Common myeloid progenitor, CD34-positive (primary cell): Measurements from ENCODE around the gene M1AP.

Source experiments
- CTCF ChIA-PET: fragments of 350-600 bp; sonication (Branson Sonifier 250); formaldehyde crosslinking; loops from one replicate; lab custom pipeline; 2021; ENCODE audit warnings: antibody characterized with exemption; lab: Charles Lee
- POLR2A ChIA-PET: fragments of 350-600 bp; sonication (Branson Sonifier 250); formaldehyde crosslinking; loops from one replicate; lab custom pipeline; 2021; ENCODE audit warnings: antibody characterized with exemption; lab: Charles Lee
- DNase-seq, 3 donors: peaks; one replicate each; pipeline versions ENCODE4 v3.0.0 to v3.0.0-alpha.2; 2013
- H3K27ac ChIP-seq, 2 experiments: 1 replicate in 1 of 2; 2 replicates in 1 of 2; pipeline ENCODE4 v1.7.0; 2013; ENCODE audit warnings: inconsistent platforms in 2 of 2, low read length in 2 of 2, mild to moderate bottlenecking in 2 of 2, low read depth in 1 of 2, moderate library complexity in 1 of 2; ENCODE audit not compliant: severe bottlenecking in 2 of 2, insufficient read depth in 1 of 2, poor library complexity in 1 of 2
- H3K27me3 ChIP-seq, 5 experiments: replicated peaks in 2 of 5; 1 replicate in 3 of 5; 2 replicates in 2 of 5; pipeline versions ENCODE4 v1.6.1 to v1.7.0; 2013; ENCODE audit warnings: low read length in 4 of 5, mild to moderate bottlenecking in 2 of 5, moderate library complexity in 2 of 5, inconsistent platforms in 1 of 5; ENCODE audit not compliant: insufficient read depth in 5 of 5, control insufficient read depth in 4 of 5
- H3K36me3 ChIP-seq, 4 experiments: 1 replicate in 2 of 4; 2 replicates in 2 of 4; pipeline versions ENCODE4 v1.6.1 to v1.7.0; 2013; ENCODE audit warnings: low read length in 3 of 4, control low read depth in 1 of 4, mild to moderate bottlenecking in 1 of 4; ENCODE audit not compliant: control insufficient read depth in 4 of 4, insufficient read depth in 4 of 4
- H3K4me1 ChIP-seq, 4 experiments: 1 replicate in 3 of 4; 2 replicates in 1 of 4; pipeline versions ENCODE4 v1.6.1 to v1.7.1; 2013; ENCODE audit warnings: low read length in 3 of 4, mild to moderate bottlenecking in 3 of 4, control low read depth in 1 of 4, inconsistent platforms in 1 of 4, moderate library complexity in 1 of 4; ENCODE audit not compliant: control insufficient read depth in 4 of 4, insufficient read depth in 4 of 4; ENCODE audit errors: control extremely low read depth in 1 of 4
- H3K4me3 ChIP-seq, 7 experiments: 1 replicate in 4 of 7; 2 replicates in 3 of 7; pipeline versions ENCODE4 v1.5.1 to v1.7.0; 2013; ENCODE audit warnings: mild to moderate bottlenecking in 7 of 7, low read length in 6 of 7, moderate library complexity in 6 of 7, inconsistent platforms in 2 of 7, low read depth in 2 of 7, control low read depth in 1 of 7; ENCODE audit not compliant: insufficient read depth in 4 of 7, control insufficient read depth in 1 of 7; ENCODE audit errors: extremely low read depth in 1 of 7
- H3K9me3 ChIP-seq, 5 experiments: 1 replicate in 4 of 5; 2 replicates in 1 of 5; pipeline versions ENCODE4 v1.6.1 to v1.7.1; 2013; ENCODE audit warnings: low read length in 4 of 5, mild to moderate bottlenecking in 2 of 5, inconsistent platforms in 1 of 5, low read depth in 1 of 5, moderate library complexity in 1 of 5; ENCODE audit not compliant: control insufficient read depth in 4 of 5, insufficient read depth in 2 of 5; ENCODE audit errors: control extremely low read depth in 1 of 5
- WGBS: methylation state at CpG from one replicate; pipeline ENCODE4 v1.1.5; 2013; ENCODE audit not compliant: insufficient coverage; 5-methylcytosine and 5-hydroxymethylcytosine counted together

Gene M1AP

GRCh38 chr2:74515271-74515980 is 132.7 kb downstream of the M1AP start:
- no peaks in the 10 kb centered on the region for H3K36me3 ChIP-seq
- peaks cover 0 to 6% (median 0%) of the 10 kb centered on the region in 5 experiments for H3K9me3 ChIP-seq
- CTCF ChIA-PET: interaction anchor here (1.1 to 9.0 kb wide), 7 partner anchors 7 to 73 kb away, joined by 3 to 53 read pairs (median 7); partner anchors contain the start of genes AUP1, CCDC142, HTRA2 and PCGF1
- WGBS: 3% methylated on average over 51 of the region's 60 CpGs
- POLR2A ChIA-PET: interaction anchor here (1.1 kb wide), 1 partner anchor 11 kb away, joined by 3 read pairs; the partner anchor contains the start of gene DQX1
- peak overlapping the region in 5 of 7 experiments; percentile 39 to 64 (median 56) for H3K4me3 ChIP-seq
- no peak overlapping the region for H3K27ac ChIP-seq
- peaks cover 15 to 99% (median 57%) of the 10 kb centered on the region in 5 experiments for H3K27me3 ChIP-seq
- no peak for DNase-seq
- peaks cover 0 to 38% (median 30%) of the 10 kb centered on the region in 4 experiments for H3K4me1 ChIP-seq

GRCh38 chr2:74514368-74515270 is 133.5 kb downstream of the M1AP start, which contains the start of gene TLX2:
Gene TLX2, plus strand, starts transcription at chr2:74514450. Its CDS starts 357 bp downstream, at chr2:74514807.
- ChIA-PET CTCF (interaction anchor here (1.1 to 9.0 kb wide), 6 partner anchors 9 to 73 kb away, joined by 3 to 53 read pairs (median 7); partner anchors contain the start of genes AUP1, CCDC142, HTRA2 and TTC31), POLR2A (interaction anchor here (1.1 kb wide), 1 partner anchor 15 kb away, joined by 3 read pairs; the partner anchor contains the start of genes AUP1 and HTRA2)
- Histone ChIP-seq H3K27ac (no peak within 1 kb of the TSS), H3K4me3 (peak within 1 kb of the TSS in 4 of 7 experiments; percentile 22 to 56 (median 52)), H3K27me3 (peaks cover 16 to 99% (median 55%) of the 10 kb centered on the region in 5 experiments), H3K9me3 (peaks cover 0 to 6% (median 0%) of the 10 kb centered on the region in 5 experiments), H3K36me3 (no peaks in the 10 kb centered on the region), H3K4me1 (peaks cover 0 to 38% (median 30%) of the 10 kb centered on the region in 4 experiments)
- WGBS: under 1% methylated on average over 58 of the region's 82 CpGs
- peak in 2 of 3 donors; percentile 40 to 42 for DNase-seq

- CTCF ChIA-PET: interaction anchor here (1.4 to 3.5 kb wide), 4 partner anchors 10 to 74 kb away, joined by 4 to 14 read pairs (median 6); partner anchors contain the start of genes CCDC142 and TTC31
- Histone ChIP-seq H3K36me3 (no peaks in the 10 kb centered on the region), H3K4me1 (peaks cover 0 to 38% (median 30%) of the 10 kb centered on the region in 4 experiments), H3K4me3 (no peak overlapping the region), H3K27me3 (peaks cover 15 to 91% (median 54%) of the 10 kb centered on the region in 5 experiments), H3K9me3 (peaks cover 0 to 6% (median 0%) of the 10 kb centered on the region in 5 experiments), H3K27ac (no peak overlapping the region)
- POLR2A ChIA-PET: interaction anchor here (1.1 kb wide), 1 partner anchor 16 kb away, joined by 3 read pairs; the partner anchor contains the start of genes AUP1 and HTRA2
- WGBS: 4% methylated on average over 50 of the region's 52 CpGs
- peak in 2 of 3 donors; percentile 36 for DNase-seq
These were observed 134.3 kb downstream of the M1AP start for GRCh38 chr2:74513605-74514367.

GRCh38 chr2:74512744-74513604 is 135.2 kb downstream of the M1AP start:
- H3K36me3 ChIP-seq: no peaks in the 10 kb centered on the region
- H3K27ac ChIP-seq: no peak overlapping the region
- ChIA-PET POLR2A (no interaction called here), CTCF (interaction anchor here (1.0 to 2.0 kb wide), 4 partner anchors 9 to 18 kb away, joined by 4 to 6 read pairs (median 4); partner anchors contain the start of gene DQX1)
- 11% methylated on average over 28 of the region's 36 CpGs for WGBS
- H3K27me3 ChIP-seq: peaks cover 16 to 90% (median 49%) of the 10 kb centered on the region in 5 experiments
- peaks cover 0 to 6% (median 0%) of the 10 kb centered on the region in 5 experiments for H3K9me3 ChIP-seq
- no peak overlapping the region for H3K4me3 ChIP-seq
- H3K4me1 ChIP-seq: peaks cover 0 to 43% (median 35%) of the 10 kb centered on the region in 4 experiments
- peak in 1 of 3 donors; percentile 22 for DNase-seq

- 53% methylated on average over 10 of the region's 11 CpGs for WGBS
- ChIA-PET POLR2A (no interaction called here), CTCF (interaction anchor here (0.7 to 12.7 kb wide), 6 partner anchors 10 to 75 kb away, joined by 3 to 143 read pairs (median 4); partner anchors contain the start of genes AUP1, CCDC142, DQX1 and HTRA2)
- Histone ChIP-seq H3K4me1 (peaks cover 0 to 50% (median 45%) of the 10 kb centered on the region in 4 experiments), H3K27me3 (peaks cover 7 to 74% (median 38%) of the 10 kb centered on the region in 5 experiments), H3K36me3 (no peaks in the 10 kb centered on the region), H3K9me3 (peaks cover 0 to under 1% (median 0%) of the 10 kb centered on the region in 5 experiments), H3K4me3 (no peak overlapping the region), H3K27ac (no peak overlapping the region)
- DNase-seq: peak in 1 of 3 donors; percentile 33
These were observed 136.8 kb downstream of the M1AP start for GRCh38 chr2:74511104-74511989.
